SK-N-SH (cell line): ENCODE data around the gene PBX1. TPM values are rescaled to one million over a fixed set of nuclear protein-coding genes. Genes with fewer than 3 reads are reported as not detected.

ENCODE experiments used
- CTCF ChIA-PET: fragments of 300-600, 350-600 bp; formaldehyde crosslinking; extraction: SDS; loops from one replicate; lab custom pipeline; 2021; lab: Yijun Ruan, JAX
- POLR2A ChIA-PET: fragments of 350-600 bp; sonication (Branson Sonifier 250); formaldehyde crosslinking; extraction: SDS; loops from one replicate; lab custom pipeline; 2020; ENCODE audit warnings: antibody characterized with exemption, inconsistent platforms; lab: Yijun Ruan, JAX
- DNase-seq: peaks from one replicate; pipeline ENCODE4 v3.0.0; 2012
- H2AFZ ChIP-seq: fragments of 200-600 bp; sonication (generic); 2 replicates; pipeline ENCODE4 v1.8.1; 2016; ENCODE audit warnings: antibody characterized with exemption, mild to moderate bottlenecking, low read depth
- H3F3A ChIP-seq: fragments of 200-600 bp; sonication (generic); replicated peaks from 2 replicates; pipeline ENCODE3; 2016; ENCODE audit warnings: antibody characterized with exemption, mild to moderate bottlenecking; ENCODE audit not compliant: insufficient read depth
- H3K27ac ChIP-seq, 2 experiments: fragments of 200-500 bp in 1 of 2; fragments of 200-600 bp in 1 of 2; sonication (Bioruptor generic) in 1 of 2; sonication (generic), shearing (Covaris generic) in 1 of 2; 2 replicates each; pipeline versions ENCODE4 v1.5.1 to v1.6.1; 2014 to 2016; ENCODE audit warnings: low read depth in 2 of 2, inconsistent platforms in 1 of 2, low read length in 1 of 2, mild to moderate bottlenecking in 1 of 2, mixed read lengths in 1 of 2
- H3K27me3 ChIP-seq: fragments of 200-600 bp; sonication (generic), shearing (Covaris generic); 2 replicates; pipeline ENCODE4 v1.6.1; 2016; ENCODE audit warnings: mixed run types; ENCODE audit not compliant: insufficient read depth
- H3K36me3 ChIP-seq, 2 experiments: fragments of 200-500 bp in 1 of 2; fragments of 200-600 bp in 1 of 2; sonication (Bioruptor generic) in 1 of 2; sonication (generic) in 1 of 2; replicated peaks in 1 of 2; 2 replicates each; pipeline versions ENCODE3 to v1.5.1; 2014 to 2016; ENCODE audit warnings: low read length in 1 of 2, mild to moderate bottlenecking in 1 of 2; ENCODE audit not compliant: insufficient read depth in 2 of 2, control insufficient read depth in 1 of 2
- H3K4me1 ChIP-seq, 2 experiments: fragments of 200-500 bp in 1 of 2; fragments of 200-600 bp in 1 of 2; sonication (Bioruptor generic) in 1 of 2; sonication (generic), shearing (Covaris generic) in 1 of 2; 2 replicates each; pipeline versions ENCODE4 v1.5.1 to v1.6.1; 2014 to 2016; ENCODE audit warnings: low read depth in 1 of 2, low read length in 1 of 2, mixed run types in 1 of 2; ENCODE audit not compliant: insufficient read depth in 2 of 2, control insufficient read depth in 1 of 2
- H3K4me2 ChIP-seq: fragments of 200-600 bp; sonication (generic), shearing (Covaris generic); 2 replicates; pipeline ENCODE4 v1.6.1; 2017; ENCODE audit warnings: mixed run types
- H3K4me3 ChIP-seq, 2 experiments: fragments of 200-500 bp in 1 of 2; fragments of 200-600 bp in 1 of 2; sonication (Bioruptor generic) in 1 of 2; sonication (generic), shearing (Covaris generic) in 1 of 2; 2 replicates each; pipeline versions ENCODE4 v1.5.1 to v1.8.1; 2014 to 2016; ENCODE audit warnings: low read depth in 2 of 2, inconsistent platforms in 1 of 2, low read length in 1 of 2, mild to moderate bottlenecking in 1 of 2, mixed read lengths in 1 of 2, moderate library complexity in 1 of 2
- H3K79me2 ChIP-seq: fragments of 200-600 bp; sonication (generic); 2 replicates; pipeline ENCODE4 v1.8.1; 2017; ENCODE audit warnings: mild to moderate bottlenecking; ENCODE audit not compliant: insufficient read depth
- H3K9ac ChIP-seq: fragments of 200-600 bp; sonication (generic); 2 replicates; pipeline ENCODE4 v1.6.1; 2017; ENCODE audit warnings: mixed run types
- H3K9me2 ChIP-seq: fragments of 200-600 bp; sonication (generic); 2 replicates; pipeline ENCODE4 v1.6.1; 2017; ENCODE audit warnings: mixed run types
- H3K9me3 ChIP-seq: fragments of 200-600 bp; sonication (generic); 2 replicates; pipeline ENCODE4 v1.6.1; 2017; ENCODE audit warnings: mixed run types, mild to moderate bottlenecking, moderate library complexity
- H4K20me1 ChIP-seq: fragments of 200-600 bp; sonication (generic); 2 replicates; pipeline ENCODE4 v1.6.1; 2017; ENCODE audit warnings: mild to moderate bottlenecking, mixed run types; ENCODE audit not compliant: insufficient read depth
- FOSL2 ChIP-seq: IDR thresholded peaks from 2 replicates; pipeline ENCODE4 v1.4.0; 2012; ENCODE audit warnings: low read depth, mild to moderate bottlenecking, moderate library complexity, borderline replicate concordance
- GATA2 ChIP-seq: sonication (generic); formaldehyde crosslinking; IDR thresholded peaks from 2 replicates; pipeline ENCODE4 v1.5.0; 2020; ENCODE audit warnings: mild to moderate bottlenecking, missing genetic modification reagents
- MEF2A ChIP-seq: IDR thresholded peaks from 2 replicates; pipeline ENCODE4 v1.4.0; 2012; ENCODE audit warnings: low read depth, borderline replicate concordance
- MXI1 ChIP-seq: IDR thresholded peaks from 2 replicates; pipeline ENCODE4 v1.6.1; 2012; ENCODE audit warnings: mild to moderate bottlenecking, low read depth, low read length, improper control_type of control experiment
- POLR2AphosphoS5 ChIP-seq: IDR thresholded peaks from 2 replicates; pipeline ENCODE4 v1.6.1; 2012; ENCODE audit warnings: low read depth, low read length
- RFX5 ChIP-seq: IDR thresholded peaks from 2 replicates; pipeline ENCODE4 v1.6.1; 2012; ENCODE audit warnings: mild to moderate bottlenecking, improper control_type of control experiment, low read length
- SMC3 ChIP-seq: IDR thresholded peaks from 2 replicates; pipeline ENCODE4 v1.6.1; 2012; ENCODE audit warnings: low read depth, low read length, improper control_type of control experiment
- WGBS: methylation state at CpG from one replicate; pipeline ENCODE4 v1.1.6; 2017; ENCODE audit warnings: low lambda C conversion rate; 5-methylcytosine and 5-hydroxymethylcytosine counted together
- polyA plus RNA-seq, 3 experiments: library from polyadenylated mRNA; depleted of rRNA; stranded (reverse); fragments of >200 nt; gene quantifications; 2 replicates each; pipeline ENCODE4 v1.2.3, GENCODE V29; 2012
- TF ChIP-seq, protein P1 (sequence below): IDR thresholded peaks from 2 replicates; pipeline ENCODE4 v1.4.0; 2012; ENCODE audit warnings: low read depth
- TF ChIP-seq, protein P2 (sequence below): fragments of 200-600 bp; sonication (generic); IDR thresholded peaks from 2 replicates; pipeline ENCODE4 v1.6.1; 2017; ENCODE audit warnings: antibody characterized with exemption, mild to moderate bottlenecking, moderate library complexity
- TF ChIP-seq, protein P3 (sequence below): IDR thresholded peaks from 2 replicates; pipeline ENCODE4 v1.4.0; 2012; ENCODE audit warnings: low read depth, borderline replicate concordance

The PBX1 gene
- polyA plus RNA-seq, 1 of the 3 experiments (the other 2 are of a cell fraction) = 27.0 TPM

DNA sequence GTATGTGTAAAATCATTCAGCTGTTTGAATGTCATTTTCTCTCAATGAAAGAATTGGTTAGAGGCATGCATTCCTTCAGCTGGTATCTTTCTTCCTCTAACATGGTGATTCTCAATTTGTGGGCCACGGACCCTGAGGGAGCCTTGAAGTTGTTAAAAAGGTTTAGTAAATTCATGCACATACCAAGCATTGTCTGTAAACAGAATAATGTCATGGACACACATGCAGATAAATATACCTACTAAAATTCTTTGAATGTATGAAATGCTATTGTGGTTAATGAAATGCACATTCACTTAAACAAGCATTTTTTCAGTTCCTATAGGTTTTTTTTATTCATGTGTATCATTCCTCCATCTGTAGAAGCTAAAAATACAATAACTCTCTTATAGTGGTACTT, 65.4 kb downstream of the PBX1 start:
- H3K27me3 ChIP-seq = no peaks in the 10 kb centered on the region
- 68% methylated on average over 1 of the region's 1 CpG for WGBS
- ChIA-PET CTCF (interaction anchor here (0.6 to 2.3 kb wide), 3 partner anchors 8 to 753 kb away, joined by 3 to 9 read pairs (median 3); no protein-coding TSS in a partner anchor), POLR2A (no interaction called here)
- no peaks in the 10 kb centered on the region for H3F3A ChIP-seq
- TF ChIP-seq SMC3 = no peak
- TF ChIP-seq FOSL2 = no peak
- no peak for TF ChIP-seq MXI1
- TF ChIP-seq, protein P1, sequence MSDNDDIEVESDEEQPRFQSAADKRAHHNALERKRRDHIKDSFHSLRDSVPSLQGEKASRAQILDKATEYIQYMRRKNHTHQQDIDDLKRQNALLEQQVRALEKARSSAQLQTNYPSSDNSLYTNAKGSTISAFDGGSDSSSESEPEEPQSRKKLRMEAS = no peak
- H3K27ac ChIP-seq = no peak overlapping the region
- H3K36me3 ChIP-seq = peaks cover 4 to 15% of the 10 kb centered on the region in 2 experiments
- DNase-seq = no peak
- H4K20me1 ChIP-seq = no peaks in the 10 kb centered on the region
- no peak overlapping the region for H3K4me2 ChIP-seq
- H2AFZ ChIP-seq = no peak overlapping the region
- no peaks in the 10 kb centered on the region for H3K9me3 ChIP-seq
- no peaks in the 10 kb centered on the region for H3K4me1 ChIP-seq
- no peaks in the 10 kb centered on the region for H3K79me2 ChIP-seq
- H3K9me2 ChIP-seq = no peaks in the 10 kb centered on the region
- H3K4me3 ChIP-seq = no peak overlapping the region
- H3K9ac ChIP-seq = no peak overlapping the region

DNA sequence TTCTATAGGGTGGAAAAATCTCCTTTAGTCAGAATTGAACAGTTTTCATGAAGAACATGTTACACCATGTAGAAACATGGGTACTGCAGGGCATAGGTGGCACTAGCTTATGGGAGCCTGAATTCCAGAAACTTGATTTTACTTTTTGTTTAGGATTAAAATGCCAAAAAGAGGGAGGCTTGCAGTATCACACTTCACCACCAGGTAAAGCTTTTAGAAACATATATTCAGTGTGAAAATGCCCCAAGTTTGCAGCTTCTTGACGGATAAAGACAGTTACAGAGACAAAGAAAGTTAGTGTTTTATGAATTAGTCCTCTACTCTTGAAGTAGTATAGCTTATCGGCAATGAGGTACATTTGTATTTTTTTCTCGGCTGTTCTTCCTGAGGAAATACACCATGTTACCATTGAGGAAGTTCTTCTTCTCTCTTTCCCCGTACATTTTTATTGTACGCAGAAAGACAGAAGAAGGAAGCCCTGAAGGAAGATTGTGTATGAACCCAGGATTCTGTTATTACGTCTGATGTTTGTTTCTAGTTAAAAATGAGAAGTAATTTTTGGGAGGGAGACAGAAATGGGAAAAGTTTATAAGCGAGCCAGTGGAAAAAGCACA, 66.1 kb downstream of the PBX1 start:
- CTCF ChIA-PET = interaction anchor here (0.6 to 2.3 kb wide), 4 partner anchors 8 to 754 kb away, joined by 3 to 9 read pairs (median 3); no protein-coding TSS in a partner anchor
- WGBS = 92% methylated on average over 7 of the region's 7 CpGs
- no peak overlapping the region for H3K4me2 ChIP-seq

More for the DNA sequence above, 66.1 kb downstream of the PBX1 start:
- Histone ChIP-seq H3F3A (no peaks in the 10 kb centered on the region), H3K9me2 (no peaks in the 10 kb centered on the region), H3K9ac (no peak overlapping the region), H4K20me1 (no peaks in the 10 kb centered on the region), H2AFZ (no peak overlapping the region), H3K27me3 (no peaks in the 10 kb centered on the region), H3K79me2 (no peaks in the 10 kb centered on the region), H3K27ac (no peak overlapping the region), H3K9me3 (no peaks in the 10 kb centered on the region), H3K36me3 (peaks cover 4 to 15% of the 10 kb centered on the region in 2 experiments), H3K4me3 (no peak overlapping the region), H3K4me1 (no peaks in the 10 kb centered on the region)
- POLR2A ChIA-PET = no interaction called here
- TF ChIP-seq, protein P2, sequence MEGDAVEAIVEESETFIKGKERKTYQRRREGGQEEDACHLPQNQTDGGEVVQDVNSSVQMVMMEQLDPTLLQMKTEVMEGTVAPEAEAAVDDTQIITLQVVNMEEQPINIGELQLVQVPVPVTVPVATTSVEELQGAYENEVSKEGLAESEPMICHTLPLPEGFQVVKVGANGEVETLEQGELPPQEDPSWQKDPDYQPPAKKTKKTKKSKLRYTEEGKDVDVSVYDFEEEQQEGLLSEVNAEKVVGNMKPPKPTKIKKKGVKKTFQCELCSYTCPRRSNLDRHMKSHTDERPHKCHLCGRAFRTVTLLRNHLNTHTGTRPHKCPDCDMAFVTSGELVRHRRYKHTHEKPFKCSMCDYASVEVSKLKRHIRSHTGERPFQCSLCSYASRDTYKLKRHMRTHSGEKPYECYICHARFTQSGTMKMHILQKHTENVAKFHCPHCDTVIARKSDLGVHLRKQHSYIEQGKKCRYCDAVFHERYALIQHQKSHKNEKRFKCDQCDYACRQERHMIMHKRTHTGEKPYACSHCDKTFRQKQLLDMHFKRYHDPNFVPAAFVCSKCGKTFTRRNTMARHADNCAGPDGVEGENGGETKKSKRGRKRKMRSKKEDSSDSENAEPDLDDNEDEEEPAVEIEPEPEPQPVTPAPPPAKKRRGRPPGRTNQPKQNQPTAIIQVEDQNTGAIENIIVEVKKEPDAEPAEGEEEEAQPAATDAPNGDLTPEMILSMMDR = peak; percentile 55
- no peak for TF ChIP-seq GATA2 (CRISPR knock-in tag)
- TF ChIP-seq, protein P3, sequence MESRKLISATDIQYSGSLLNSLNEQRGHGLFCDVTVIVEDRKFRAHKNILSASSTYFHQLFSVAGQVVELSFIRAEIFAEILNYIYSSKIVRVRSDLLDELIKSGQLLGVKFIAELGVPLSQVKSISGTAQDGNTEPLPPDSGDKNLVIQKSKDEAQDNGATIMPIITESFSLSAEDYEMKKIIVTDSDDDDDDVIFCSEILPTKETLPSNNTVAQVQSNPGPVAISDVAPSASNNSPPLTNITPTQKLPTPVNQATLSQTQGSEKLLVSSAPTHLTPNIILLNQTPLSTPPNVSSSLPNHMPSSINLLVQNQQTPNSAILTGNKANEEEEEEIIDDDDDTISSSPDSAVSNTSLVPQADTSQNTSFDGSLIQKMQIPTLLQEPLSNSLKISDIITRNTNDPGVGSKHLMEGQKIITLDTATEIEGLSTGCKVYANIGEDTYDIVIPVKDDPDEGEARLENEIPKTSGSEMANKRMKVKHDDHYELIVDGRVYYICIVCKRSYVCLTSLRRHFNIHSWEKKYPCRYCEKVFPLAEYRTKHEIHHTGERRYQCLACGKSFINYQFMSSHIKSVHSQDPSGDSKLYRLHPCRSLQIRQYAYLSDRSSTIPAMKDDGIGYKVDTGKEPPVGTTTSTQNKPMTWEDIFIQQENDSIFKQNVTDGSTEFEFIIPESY = no peak
- no peak for TF ChIP-seq MXI1
- TF ChIP-seq POLR2AphosphoS5 = no peak
- no peak for TF ChIP-seq MEF2A
- TF ChIP-seq RFX5 = no peak
- no peak for DNase-seq
